Measurements from ENCODE around the gene ZNF382.
"Not testable (repeated sequence)": the region's sequence is repeated elsewhere in the genome, so short reads cannot be mapped to it uniquely, and the experiment has no call there.

The ZNF382 gene

DNA sequence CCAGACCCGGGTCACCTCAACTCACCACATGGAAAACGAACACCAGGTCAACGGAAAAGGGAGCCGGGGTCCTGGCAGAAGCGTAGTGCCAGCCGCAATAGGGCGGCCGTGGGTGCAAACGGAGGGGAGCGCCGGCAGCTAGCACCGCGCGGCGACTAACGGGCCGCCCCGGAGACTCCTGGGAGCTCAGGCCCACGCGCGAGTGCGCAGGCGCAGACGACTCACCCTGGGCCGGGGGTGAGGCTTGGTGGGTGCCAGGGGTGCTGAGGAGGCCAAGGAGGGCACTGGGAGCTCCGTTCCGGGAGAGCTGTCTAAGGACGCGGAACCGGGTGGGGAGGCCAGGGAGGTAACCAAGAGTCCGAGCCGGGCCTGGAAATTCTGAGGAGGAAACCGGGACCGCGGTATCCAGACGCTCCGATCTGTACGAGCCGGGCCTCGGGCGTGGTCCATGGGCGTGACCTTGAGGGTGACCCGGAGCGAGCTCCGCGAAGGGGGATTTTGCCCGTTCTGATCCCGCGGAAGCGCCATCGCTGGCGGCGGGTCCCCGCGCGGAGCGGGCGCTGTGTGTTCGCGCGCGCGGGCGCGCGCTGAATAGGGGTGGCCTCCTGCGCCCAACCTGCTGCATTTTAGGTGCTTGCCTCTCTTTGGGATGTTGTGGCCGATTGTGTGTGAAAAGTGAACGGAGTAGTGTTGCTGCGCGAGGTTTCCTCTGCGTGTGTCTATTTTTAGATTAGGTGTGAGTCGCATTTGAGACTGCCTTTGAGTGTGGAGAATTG, at the start of gene ZNF382:
Gene ZNF382 (plus strand): TSS at position 213 of the 776 bp plus-strand sequence. CDS start 4,602 bp downstream, outside the sequence.
- peak; percentile 87 for DNase-seq (ENCODE audit: low read depth)

- no peak for DNase-seq (ENCODE audit: low read depth)
These were observed 40.7 kb upstream of the ZNF382 start for GRCh38 chr19:36564391-36564790.

DNA sequence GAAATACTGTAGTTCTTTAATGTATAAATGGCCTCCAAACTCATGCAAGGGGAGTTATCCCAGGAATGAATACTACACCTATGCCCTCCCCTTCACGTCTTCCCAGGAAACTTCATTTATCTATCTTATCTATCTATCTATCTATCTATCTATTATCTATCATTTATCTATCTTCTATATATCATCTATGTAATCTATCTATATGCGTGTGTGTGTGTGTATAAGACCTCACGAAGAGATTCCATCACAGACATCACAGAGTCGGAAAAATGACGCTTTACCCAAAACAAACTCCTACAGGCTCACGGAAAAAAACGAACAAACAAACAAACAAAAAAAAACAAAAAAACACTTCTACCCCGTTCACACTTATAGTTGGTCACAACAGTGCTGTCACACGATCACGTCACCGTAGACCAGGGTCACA, 32.5 kb upstream of the ZNF382 start:
- DNase-seq (ENCODE audit: low read depth): no peak

- peak; percentile 71 for DNase-seq (ENCODE audit: low read depth)
These were observed 31.9 kb upstream of the ZNF382 start, which contains the start of gene ZNF529 for GRCh38 chr19:36573020-36573894. Gene ZNF529 (minus strand): TSS chr19:36573292. CDS start chr19:36572346, 946 bp downstream.

DNA sequence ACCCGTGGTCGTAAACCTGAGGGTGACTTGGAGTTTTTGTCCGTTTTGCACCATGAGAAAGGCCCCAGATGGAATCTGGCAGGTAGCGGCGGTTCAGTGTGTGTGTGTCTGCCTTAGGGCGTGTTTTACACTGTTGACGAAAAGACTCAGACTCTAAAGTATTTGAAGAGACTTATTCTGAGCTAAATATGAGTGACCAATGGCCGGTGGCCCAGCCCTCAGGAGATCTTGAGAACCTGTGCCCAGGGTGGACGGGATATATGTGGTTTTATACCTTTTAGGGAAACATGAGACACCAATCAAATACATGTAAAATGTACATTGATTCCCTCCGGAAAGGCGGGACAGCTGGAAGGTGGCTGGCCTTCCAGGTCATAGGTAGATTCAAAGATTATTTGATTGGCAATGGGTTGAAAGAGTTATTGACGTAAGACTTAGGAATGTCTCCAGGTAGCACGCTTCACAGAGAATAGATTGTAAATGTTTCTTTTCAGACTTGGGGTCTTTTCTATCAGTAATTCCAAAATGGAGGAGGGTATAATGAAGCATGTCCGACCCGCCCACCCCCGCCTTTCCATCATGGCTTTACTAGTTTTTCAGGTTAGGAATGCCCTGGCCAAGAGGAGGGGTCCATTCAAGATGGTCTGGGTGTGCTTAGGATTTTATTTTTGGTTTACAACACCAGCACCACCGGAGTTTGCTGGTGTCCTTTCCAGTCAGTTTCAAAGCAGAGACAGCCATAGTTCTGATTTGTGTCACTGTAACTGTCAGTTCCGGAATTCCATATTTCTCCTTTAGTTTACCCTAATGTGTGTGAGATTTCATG, 31.0 kb upstream of the ZNF382 start:
- no peak for DNase-seq (ENCODE audit: low read depth)

DNA sequence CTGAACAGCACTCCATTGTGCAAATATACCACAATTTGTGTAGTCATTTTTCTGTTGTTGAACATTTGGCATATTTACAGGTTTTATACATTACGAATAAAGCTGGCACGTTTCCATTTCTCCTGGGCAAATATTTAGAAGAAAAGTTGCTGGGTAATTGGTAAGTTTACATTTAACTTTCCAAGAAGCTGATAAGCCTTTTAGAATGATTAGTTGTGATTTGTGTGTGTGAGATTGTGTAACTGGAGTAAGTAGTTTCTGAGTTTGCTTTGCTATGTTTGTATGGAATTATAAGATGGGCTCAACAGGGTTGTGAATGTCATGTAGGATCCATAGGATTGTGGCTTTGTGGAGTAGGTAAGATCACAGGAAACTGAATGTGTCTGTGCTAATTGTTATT, 30.4 kb upstream of the ZNF382 start:
- no peak for DNase-seq (ENCODE audit: low read depth)

DNA sequence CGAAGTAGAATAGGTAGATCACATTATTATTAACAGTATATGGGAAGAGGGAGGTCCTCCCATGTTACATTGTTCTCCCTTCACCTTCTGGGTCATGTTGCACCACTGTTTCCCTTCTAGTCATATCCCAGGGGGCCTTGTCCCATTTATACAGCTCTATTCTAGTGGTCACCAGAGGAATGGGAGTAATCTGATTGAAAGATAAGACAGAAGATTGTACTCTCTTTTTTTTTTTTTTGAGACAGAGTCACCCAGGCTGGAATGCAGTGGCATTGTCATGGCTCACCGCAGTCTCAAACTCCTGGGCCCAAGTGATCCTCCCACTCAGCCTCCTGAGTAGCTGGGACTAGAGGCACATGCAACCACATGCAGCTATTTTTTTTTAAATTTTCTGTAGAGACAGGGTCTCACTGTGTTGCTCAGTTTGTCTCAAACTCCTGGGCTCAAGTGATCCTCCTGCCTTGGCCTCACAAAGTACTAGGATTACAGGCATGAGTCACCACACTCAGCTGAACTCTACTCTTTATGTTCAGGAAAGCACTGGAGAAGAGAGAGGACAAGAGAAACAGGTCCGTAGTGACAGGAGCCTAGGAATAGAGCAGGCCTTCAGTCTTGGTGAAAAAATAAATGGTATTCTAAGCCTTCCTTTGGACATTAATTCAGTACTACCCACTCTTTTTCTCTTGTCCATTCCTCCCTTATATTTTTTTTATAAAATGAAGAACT, 27.7 kb upstream of the ZNF382 start:
- no peak for DNase-seq (ENCODE audit: low read depth)

- no peak for DNase-seq (ENCODE audit: low read depth)
These were observed 25.9 kb upstream of the ZNF382 start for GRCh38 chr19:36579255-36579654.

- not testable (repeated sequence) for DNase-seq (ENCODE audit: low read depth)
These were observed 2.4 kb upstream of the ZNF382 start for GRCh38 chr19:36602681-36603080.

- DNase-seq (ENCODE audit: low read depth): peak; percentile 86
These were observed 435 bp upstream of the ZNF382 start for GRCh38 chr19:36604656-36605100.

DNA sequence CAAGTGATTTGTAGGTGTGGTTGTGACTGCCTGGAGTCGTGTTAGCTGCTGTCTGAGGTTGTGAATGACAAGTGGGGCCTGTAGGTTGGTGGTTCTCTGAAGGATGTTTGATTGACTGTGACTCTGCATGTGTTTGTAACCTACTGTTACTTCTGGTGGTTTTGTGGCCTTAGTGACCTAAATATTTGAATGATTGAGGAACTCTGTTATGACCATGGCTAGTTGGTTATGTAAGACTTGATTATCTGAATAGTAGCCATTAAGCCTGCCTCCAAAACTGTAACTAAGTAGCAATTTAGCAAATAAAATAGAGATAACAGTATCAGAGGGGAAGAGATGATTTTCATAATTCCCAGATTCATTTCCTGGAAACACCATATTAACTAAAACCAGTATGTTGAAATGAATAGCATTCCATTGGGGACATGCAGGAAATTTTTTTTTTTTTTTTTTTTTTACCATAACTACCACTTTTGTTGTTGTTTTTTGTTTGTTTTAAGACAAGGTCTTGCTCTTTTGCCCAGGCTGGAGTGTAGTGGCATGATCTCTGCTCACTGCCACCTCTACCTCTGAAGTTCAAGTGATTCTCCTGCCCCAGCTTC, 865 bp downstream of the ZNF382 start:
- no peak for DNase-seq (ENCODE audit: low read depth)

- no peak for DNase-seq (ENCODE audit: low read depth)
These were observed 21.9 kb downstream of the ZNF382 start for GRCh38 chr19:36627057-36627456.

GRCh38 chr19:36635342-36635741, 30.2 kb downstream of the ZNF382 start:
- no peak for DNase-seq (ENCODE audit: low read depth)

DNA sequence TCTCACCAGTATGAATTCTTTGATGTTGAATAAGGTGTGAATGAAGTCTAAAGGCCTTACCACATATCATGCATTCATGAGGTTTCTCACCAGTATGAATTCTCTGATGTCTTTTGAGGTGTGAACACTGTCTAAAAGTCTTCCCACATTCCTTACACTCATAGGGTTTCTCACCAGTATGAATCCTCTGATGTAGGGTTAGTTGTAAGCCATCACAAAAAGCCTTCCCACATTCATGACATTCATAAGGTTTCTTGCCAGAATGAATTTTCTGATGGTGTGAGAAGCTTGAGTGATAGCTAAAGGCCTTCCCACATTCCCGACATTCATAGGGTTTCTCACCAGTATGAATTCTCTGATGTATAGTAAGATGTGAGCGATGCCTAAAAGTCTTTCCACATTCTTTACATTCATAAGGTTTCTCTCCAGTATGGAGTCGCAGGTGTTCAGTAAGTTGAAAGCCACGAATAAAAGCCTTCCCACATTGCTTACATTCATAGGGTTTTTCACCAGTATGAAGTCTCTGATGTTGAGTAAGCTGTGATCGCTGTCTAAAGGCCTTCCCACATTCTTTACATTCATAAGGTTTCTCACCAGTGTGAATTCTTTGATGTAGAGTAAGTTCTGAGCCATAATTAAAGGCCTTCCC, 33.9 kb downstream of the ZNF382 start:
- no peak for DNase-seq (ENCODE audit: low read depth)

GRCh38 chr19:36646746-36647145, 41.6 kb downstream of the ZNF382 start:
- DNase-seq (ENCODE audit: low read depth): no peak

- DNase-seq (ENCODE audit: low read depth): no peak
These were observed 47.8 kb downstream of the ZNF382 start for GRCh38 chr19:36652958-36653357.

DNA sequence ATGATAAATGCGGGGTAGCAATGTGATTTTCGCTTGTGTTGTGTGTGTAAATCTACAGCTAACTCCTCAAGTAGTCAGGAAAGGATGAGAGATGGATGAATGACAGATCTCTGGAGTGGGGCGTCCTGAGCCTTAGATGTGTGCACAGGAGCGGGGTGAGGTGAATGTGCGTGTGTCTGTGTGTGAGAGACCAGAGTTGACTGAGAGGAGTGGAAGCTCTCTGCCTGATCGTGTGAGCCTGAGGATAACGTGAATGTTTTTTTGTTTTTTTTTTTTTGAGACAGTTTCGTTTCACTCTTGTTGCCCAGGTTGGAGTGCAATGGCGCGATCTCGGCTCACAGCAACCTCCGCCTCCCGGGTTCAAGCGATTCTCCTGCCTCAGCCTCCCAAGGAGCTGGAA, 60.7 kb downstream of the ZNF382 start:
- DNase-seq (ENCODE audit: low read depth): no peak

GRCh38 chr19:36668646-36669045, 63.5 kb downstream of the ZNF382 start:
- no peak for DNase-seq (ENCODE audit: low read depth)

- no peak for DNase-seq (ENCODE audit: low read depth)
These were observed 67.3 kb downstream of the ZNF382 start for GRCh38 chr19:36672368-36672767.

- no peak for DNase-seq (ENCODE audit: low read depth)
These were observed 69.1 kb downstream of the ZNF382 start for GRCh38 chr19:36674201-36674600.

All from stimulated activated CD4-positive, alpha-beta T cell treated with anti-CD3 and anti-CD28 coated beads, Interleukin-2, amount 100 ng/mL, for 4 hours (primary cell).